Panc1 (cell line): ENCODE results near the gene SMC2.

ENCODE experiments used
- CTCF ChIP-seq: fragments of 450-650 bp; IDR thresholded peaks from 2 replicates; pipeline ENCODE4 v1.5.1; 2017; ENCODE audit warnings: mild to moderate bottlenecking
- POLR2AphosphoS5 ChIP-seq: IDR thresholded peaks from 2 replicates; pipeline ENCODE4 v1.6.1; 2012; ENCODE audit warnings: mild to moderate bottlenecking, low read depth, low read length, moderate library complexity
- SIN3A ChIP-seq: IDR thresholded peaks from 2 replicates; pipeline ENCODE4 v1.6.1; 2012; ENCODE audit warnings: low read depth, mild to moderate bottlenecking, low read length, moderate library complexity, borderline replicate concordance; ENCODE audit not compliant: insufficient read depth
- TCF7L2 ChIP-seq: IDR thresholded peaks from 2 replicates; pipeline ENCODE4 v1.6.1; 2011; ENCODE audit warnings: mild to moderate bottlenecking, low read depth, low read length, inconsistent platforms
- TF ChIP-seq, protein P1 (sequence below), 2 experiments: IDR thresholded peaks; 2 replicates each; pipeline ENCODE4 v1.6.1; 2011 to 2012; ENCODE audit warnings: low read depth in 2 of 2, control low read depth in 1 of 2, low read length in 1 of 2, mild to moderate bottlenecking in 1 of 2, moderate library complexity in 1 of 2; ENCODE audit not compliant: insufficient read depth in 1 of 2

GRCh38 chr9:104073098-104073769 is 20.9 kb upstream of the SMC2 start:
- TF ChIP-seq CTCF (no peak), POLR2AphosphoS5 (no peak), TCF7L2 (no peak), SIN3A (no peak)
- TF ChIP-seq, protein P1, sequence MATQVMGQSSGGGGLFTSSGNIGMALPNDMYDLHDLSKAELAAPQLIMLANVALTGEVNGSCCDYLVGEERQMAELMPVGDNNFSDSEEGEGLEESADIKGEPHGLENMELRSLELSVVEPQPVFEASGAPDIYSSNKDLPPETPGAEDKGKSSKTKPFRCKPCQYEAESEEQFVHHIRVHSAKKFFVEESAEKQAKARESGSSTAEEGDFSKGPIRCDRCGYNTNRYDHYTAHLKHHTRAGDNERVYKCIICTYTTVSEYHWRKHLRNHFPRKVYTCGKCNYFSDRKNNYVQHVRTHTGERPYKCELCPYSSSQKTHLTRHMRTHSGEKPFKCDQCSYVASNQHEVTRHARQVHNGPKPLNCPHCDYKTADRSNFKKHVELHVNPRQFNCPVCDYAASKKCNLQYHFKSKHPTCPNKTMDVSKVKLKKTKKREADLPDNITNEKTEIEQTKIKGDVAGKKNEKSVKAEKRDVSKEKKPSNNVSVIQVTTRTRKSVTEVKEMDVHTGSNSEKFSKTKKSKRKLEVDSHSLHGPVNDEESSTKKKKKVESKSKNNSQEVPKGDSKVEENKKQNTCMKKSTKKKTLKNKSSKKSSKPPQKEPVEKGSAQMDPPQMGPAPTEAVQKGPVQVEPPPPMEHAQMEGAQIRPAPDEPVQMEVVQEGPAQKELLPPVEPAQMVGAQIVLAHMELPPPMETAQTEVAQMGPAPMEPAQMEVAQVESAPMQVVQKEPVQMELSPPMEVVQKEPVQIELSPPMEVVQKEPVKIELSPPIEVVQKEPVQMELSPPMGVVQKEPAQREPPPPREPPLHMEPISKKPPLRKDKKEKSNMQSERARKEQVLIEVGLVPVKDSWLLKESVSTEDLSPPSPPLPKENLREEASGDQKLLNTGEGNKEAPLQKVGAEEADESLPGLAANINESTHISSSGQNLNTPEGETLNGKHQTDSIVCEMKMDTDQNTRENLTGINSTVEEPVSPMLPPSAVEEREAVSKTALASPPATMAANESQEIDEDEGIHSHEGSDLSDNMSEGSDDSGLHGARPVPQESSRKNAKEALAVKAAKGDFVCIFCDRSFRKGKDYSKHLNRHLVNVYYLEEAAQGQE (IDR thresholded peaks at IDR 0.05; ENCODE audit: insufficient read depth in 1 of 2, low read depth in 2 of 2, low read length in 1 of 2) = no peak
